ENCODE measurements around the gene THEM4. TPM values are rescaled to one million over a fixed set of nuclear protein-coding genes. Genes with fewer than 3 reads are reported as not detected.

Gene THEM4
- total and polyA plus RNA-seq, 7 donors, result 10.1 to 20.4 (median 13.8) TPM

DNA sequence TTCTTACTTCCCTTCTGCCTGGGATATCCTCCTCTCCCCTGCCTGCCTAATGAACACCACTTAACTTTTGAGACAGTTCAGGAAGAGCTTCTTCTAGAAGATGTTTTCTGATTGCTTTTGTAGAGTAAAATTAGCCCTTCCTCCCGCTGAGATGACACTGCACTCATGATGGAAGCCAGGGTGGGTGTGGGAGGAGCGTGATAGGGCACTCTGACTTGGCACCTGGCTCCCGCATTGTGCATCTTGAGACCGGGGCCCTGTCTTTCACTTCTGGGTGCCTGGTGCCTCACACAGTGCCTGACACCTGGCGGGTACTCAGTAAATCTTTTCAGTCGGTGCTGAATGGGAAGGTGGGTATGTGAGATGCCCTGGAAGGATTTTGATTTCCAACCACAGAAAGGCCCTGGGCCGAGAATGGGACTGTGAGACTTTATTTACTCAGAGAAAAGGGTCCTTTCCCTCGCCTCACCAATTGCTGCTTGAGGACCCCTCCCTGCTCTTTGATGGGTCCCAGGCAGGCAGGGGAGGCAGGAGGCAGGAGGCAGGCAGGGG lies 62.5 kb downstream of the THEM4 start:
- ATAC-seq (no peak), DNase-seq (no peak)
- TF ChIP-seq, protein P1, sequence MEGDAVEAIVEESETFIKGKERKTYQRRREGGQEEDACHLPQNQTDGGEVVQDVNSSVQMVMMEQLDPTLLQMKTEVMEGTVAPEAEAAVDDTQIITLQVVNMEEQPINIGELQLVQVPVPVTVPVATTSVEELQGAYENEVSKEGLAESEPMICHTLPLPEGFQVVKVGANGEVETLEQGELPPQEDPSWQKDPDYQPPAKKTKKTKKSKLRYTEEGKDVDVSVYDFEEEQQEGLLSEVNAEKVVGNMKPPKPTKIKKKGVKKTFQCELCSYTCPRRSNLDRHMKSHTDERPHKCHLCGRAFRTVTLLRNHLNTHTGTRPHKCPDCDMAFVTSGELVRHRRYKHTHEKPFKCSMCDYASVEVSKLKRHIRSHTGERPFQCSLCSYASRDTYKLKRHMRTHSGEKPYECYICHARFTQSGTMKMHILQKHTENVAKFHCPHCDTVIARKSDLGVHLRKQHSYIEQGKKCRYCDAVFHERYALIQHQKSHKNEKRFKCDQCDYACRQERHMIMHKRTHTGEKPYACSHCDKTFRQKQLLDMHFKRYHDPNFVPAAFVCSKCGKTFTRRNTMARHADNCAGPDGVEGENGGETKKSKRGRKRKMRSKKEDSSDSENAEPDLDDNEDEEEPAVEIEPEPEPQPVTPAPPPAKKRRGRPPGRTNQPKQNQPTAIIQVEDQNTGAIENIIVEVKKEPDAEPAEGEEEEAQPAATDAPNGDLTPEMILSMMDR (IDR thresholded peaks at IDR 0.05), result no peak
- WGBS, 3 donors, result 90 to 93% (median 91%) methylated on average over 8 of the region's 8 CpGs
- intact Hi-C loops (cut with DNase I), result no loop called here
- peaks cover 0 to 32% (median 8%) of the 10 kb centered on the region in 3 donors for H3K27me3 ChIP-seq (ENCODE audit: insufficient read depth in 3 of 3, low read length in 2 of 3)
- no peaks in the 10 kb centered on the region for H3K36me3 ChIP-seq (ENCODE audit: insufficient read depth in 1 of 2, low read depth in 1 of 2)
- no peaks in the 10 kb centered on the region for H3K9me3 ChIP-seq
- no peak overlapping the region for H3K27ac ChIP-seq
- no peaks in the 10 kb centered on the region for H3K4me1 ChIP-seq
- no peak overlapping the region for H3K4me3 ChIP-seq

DNA sequence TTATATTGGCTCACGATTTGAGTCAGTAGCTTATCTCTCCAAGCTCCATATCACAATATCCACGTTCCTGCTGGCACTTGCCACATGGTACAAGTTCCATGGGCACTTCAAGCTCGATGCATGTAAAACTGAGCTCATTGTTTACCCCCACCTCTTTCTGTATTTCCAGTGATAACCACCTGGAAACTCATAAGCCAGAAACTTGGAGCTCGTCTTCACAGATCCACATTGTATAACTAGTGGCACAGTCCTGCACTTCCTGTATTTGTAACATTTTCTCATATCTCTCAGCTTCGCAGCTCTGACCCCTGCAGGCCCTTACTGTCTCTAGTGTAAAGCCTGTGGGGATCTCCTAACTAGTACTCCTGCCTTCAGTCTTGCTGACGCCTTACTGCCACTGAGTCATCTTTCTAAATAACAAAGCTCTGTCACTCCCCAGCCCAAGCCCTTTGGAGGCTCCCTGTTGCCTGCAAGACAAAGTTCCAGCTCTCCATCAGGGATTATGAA lies 63.2 kb downstream of the THEM4 start:
- WGBS, 3 donors, result 62 to 71% (median 70%) methylated on average over 6 of the region's 6 CpGs

GRCh38 chr1:151843398-151843797 lies 65.9 kb downstream of the THEM4 start:
- Histone ChIP-seq H3K9me3 (no peaks in the 10 kb centered on the region), H3K4me1 (no peaks in the 10 kb centered on the region), H3K4me3 (no peak overlapping the region), H3K36me3 (ENCODE audit: insufficient read depth in 1 of 2, low read depth in 1 of 2) (no peaks in the 10 kb centered on the region), H3K27ac (no peak overlapping the region), H3K27me3 (ENCODE audit: insufficient read depth in 3 of 3, low read length in 2 of 3) (peaks cover 0 to 28% (median 10%) of the 10 kb centered on the region in 3 donors)
- WGBS, 3 donors, result 72 to 84% (median 82%) methylated on average over 2 of the region's 2 CpGs
- intact Hi-C loops (cut with DNase I), result no loop called here
- no peak for DNase-seq
- TF ChIP-seq, protein P1 (IDR thresholded peaks at IDR 0.05), result no peak
- no peak for ATAC-seq

More for the DNA sequence above, 63.2 kb downstream of the THEM4 start:
- Histone ChIP-seq H3K27me3 (ENCODE audit: insufficient read depth in 3 of 3, low read length in 2 of 3) (peaks cover 0 to 31% (median 8%) of the 10 kb centered on the region in 3 donors), H3K9me3 (no peaks in the 10 kb centered on the region), H3K4me1 (no peaks in the 10 kb centered on the region), H3K36me3 (ENCODE audit: insufficient read depth in 1 of 2, low read depth in 1 of 2) (no peaks in the 10 kb centered on the region), H3K4me3 (no peak overlapping the region), H3K27ac (no peak overlapping the region)
- TF ChIP-seq, protein P1 (IDR thresholded peaks at IDR 0.05), result no peak
- ATAC-seq (no peak), DNase-seq (no peak)
- intact Hi-C loops (cut with DNase I), result no loop called here

DNA sequence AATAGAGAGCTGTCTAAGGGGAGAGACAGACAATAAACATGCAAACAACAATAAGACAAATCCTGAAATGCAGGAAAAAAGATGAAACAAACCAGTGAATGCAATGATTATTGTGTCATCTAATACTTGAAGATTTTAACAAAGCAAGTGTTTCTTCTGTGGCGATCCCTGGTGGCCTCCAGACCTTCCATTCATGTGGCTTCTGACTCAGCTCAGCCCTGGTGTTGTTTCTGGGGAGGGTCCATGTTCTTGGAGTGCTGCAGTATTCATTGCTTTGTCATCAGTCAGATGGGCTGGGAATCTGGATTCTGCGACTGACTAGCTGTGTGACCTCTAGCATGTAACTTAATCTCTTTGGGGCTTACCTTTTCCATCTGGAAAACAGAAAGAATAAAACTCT lies 68.2 kb downstream of the THEM4 start:
- TF ChIP-seq, protein P1 (IDR thresholded peaks at IDR 0.05), result no peak
- DNase-seq (no peak), ATAC-seq (no peak)
- Histone ChIP-seq H3K4me1 (no peaks in the 10 kb centered on the region), H3K36me3 (ENCODE audit: insufficient read depth in 1 of 2, low read depth in 1 of 2) (no peaks in the 10 kb centered on the region), H3K4me3 (no peak overlapping the region), H3K27me3 (ENCODE audit: insufficient read depth in 3 of 3, low read length in 2 of 3) (peaks cover 0 to 28% (median 17%) of the 10 kb centered on the region in 3 donors), H3K27ac (no peak overlapping the region), H3K9me3 (no peaks in the 10 kb centered on the region)
- WGBS, 3 donors, result 81 to 84% (median 83%) methylated on average over 2 of the region's 2 CpGs
- intact Hi-C loops (cut with DNase I), result no loop called here

GRCh38 chr1:151840421-151840820 lies 68.9 kb downstream of the THEM4 start:
- H3K27ac ChIP-seq, result no peak overlapping the region

More at GRCh38 chr1:151840421-151840820, 68.9 kb downstream of the THEM4 start:
- TF ChIP-seq, protein P1 (IDR thresholded peaks at IDR 0.05), result no peak
- no peak overlapping the region for H3K4me3 ChIP-seq
- no peaks in the 10 kb centered on the region for H3K9me3 ChIP-seq
- DNase-seq (no peak), ATAC-seq (no peak)
- intact Hi-C loops (cut with DNase I), result no loop called here
- H3K27me3 ChIP-seq (ENCODE audit: insufficient read depth in 3 of 3, low read length in 2 of 3), result peaks cover 0 to 28% (median 17%) of the 10 kb centered on the region in 3 donors
- H3K36me3 ChIP-seq (ENCODE audit: insufficient read depth in 1 of 2, low read depth in 1 of 2), result no peaks in the 10 kb centered on the region
- H3K4me1 ChIP-seq, result no peaks in the 10 kb centered on the region
